ENCODE data around the gene PDZRN4. TPM values are rescaled to one million over a fixed set of nuclear protein-coding genes. Genes with fewer than 3 reads are reported as not detected.

The PDZRN4 gene
- total RNA-seq, 2 donors from 2014 or later: 0.89 to 1.6 TPM

GRCh38 chr12:41442896-41443295 lies 254.8 kb downstream of the PDZRN4 start:
- Histone ChIP-seq H3K4me1 (no peaks in the 10 kb centered on the region), H3K36me3 (no peaks in the 10 kb centered on the region), H3K4me3 (no peak overlapping the region), H3K27ac (no peak overlapping the region), H3K9me3 (no peaks in the 10 kb centered on the region), H3K27me3 (no peaks in the 10 kb centered on the region)
- no peak for TF ChIP-seq CTCF (IDR thresholded peaks at IDR 0.05)
- DNase-seq (ENCODE audit: low spot score): no peak

- no peaks in the 10 kb centered on the region for H3K9me3 ChIP-seq
- H3K4me1 ChIP-seq: no peaks in the 10 kb centered on the region
- no peak for DNase-seq (ENCODE audit: low spot score)
- no peak overlapping the region for H3K27ac ChIP-seq
- H3K27me3 ChIP-seq: no peaks in the 10 kb centered on the region
- H3K36me3 ChIP-seq: no peaks in the 10 kb centered on the region
- no peak overlapping the region for H3K4me3 ChIP-seq
- TF ChIP-seq CTCF (IDR thresholded peaks at IDR 0.05): no peak
Observed at GRCh38 chr12:41443690-41444089, 255.6 kb downstream of the PDZRN4 start.

- Histone ChIP-seq H3K27me3 (no peaks in the 10 kb centered on the region), H3K36me3 (no peaks in the 10 kb centered on the region), H3K4me3 (no peak overlapping the region), H3K27ac (no peak overlapping the region), H3K4me1 (no peaks in the 10 kb centered on the region), H3K9me3 (no peaks in the 10 kb centered on the region)
- TF ChIP-seq CTCF (IDR thresholded peaks at IDR 0.05): no peak
- no peak for DNase-seq (ENCODE audit: low spot score)
Observed at GRCh38 chr12:41452838-41453407, 264.8 kb downstream of the PDZRN4 start.

- DNase-seq (ENCODE audit: low spot score): no peak
- H3K36me3 ChIP-seq: no peaks in the 10 kb centered on the region
- no peaks in the 10 kb centered on the region for H3K9me3 ChIP-seq
- no peak overlapping the region for H3K4me3 ChIP-seq
- H3K27me3 ChIP-seq: no peaks in the 10 kb centered on the region
- H3K27ac ChIP-seq: no peak overlapping the region
- no peaks in the 10 kb centered on the region for H3K4me1 ChIP-seq
- no peak for TF ChIP-seq CTCF (IDR thresholded peaks at IDR 0.05)
Observed at GRCh38 chr12:41453409-41453808, 265.3 kb downstream of the PDZRN4 start.

GRCh38 chr12:41459111-41459905 lies 271.2 kb downstream of the PDZRN4 start:
- Histone ChIP-seq H3K27me3 (no peaks in the 10 kb centered on the region), H3K36me3 (no peaks in the 10 kb centered on the region), H3K27ac (no peak overlapping the region), H3K4me3 (no peak overlapping the region), H3K9me3 (no peaks in the 10 kb centered on the region), H3K4me1 (no peaks in the 10 kb centered on the region)
- no peak for DNase-seq (ENCODE audit: low spot score)
- no peak for TF ChIP-seq CTCF (IDR thresholded peaks at IDR 0.05)

GRCh38 chr12:41459906-41460214 lies 271.7 kb downstream of the PDZRN4 start:
- no peaks in the 10 kb centered on the region for H3K36me3 ChIP-seq
- H3K27ac ChIP-seq: no peak overlapping the region
- H3K9me3 ChIP-seq: no peaks in the 10 kb centered on the region
- TF ChIP-seq CTCF (IDR thresholded peaks at IDR 0.05): no peak
- no peaks in the 10 kb centered on the region for H3K27me3 ChIP-seq
- no peak overlapping the region for H3K4me3 ChIP-seq
- no peaks in the 10 kb centered on the region for H3K4me1 ChIP-seq
- no peak for DNase-seq (ENCODE audit: low spot score)
